ENCODE results near the gene KRTAP24-1. TPM values are rescaled to one million over a fixed set of nuclear protein-coding genes. Genes with fewer than 3 reads are reported as not detected.

Gene KRTAP24-1
- total RNA-seq, 1 donor from 2014 or later = not detected

DNA sequence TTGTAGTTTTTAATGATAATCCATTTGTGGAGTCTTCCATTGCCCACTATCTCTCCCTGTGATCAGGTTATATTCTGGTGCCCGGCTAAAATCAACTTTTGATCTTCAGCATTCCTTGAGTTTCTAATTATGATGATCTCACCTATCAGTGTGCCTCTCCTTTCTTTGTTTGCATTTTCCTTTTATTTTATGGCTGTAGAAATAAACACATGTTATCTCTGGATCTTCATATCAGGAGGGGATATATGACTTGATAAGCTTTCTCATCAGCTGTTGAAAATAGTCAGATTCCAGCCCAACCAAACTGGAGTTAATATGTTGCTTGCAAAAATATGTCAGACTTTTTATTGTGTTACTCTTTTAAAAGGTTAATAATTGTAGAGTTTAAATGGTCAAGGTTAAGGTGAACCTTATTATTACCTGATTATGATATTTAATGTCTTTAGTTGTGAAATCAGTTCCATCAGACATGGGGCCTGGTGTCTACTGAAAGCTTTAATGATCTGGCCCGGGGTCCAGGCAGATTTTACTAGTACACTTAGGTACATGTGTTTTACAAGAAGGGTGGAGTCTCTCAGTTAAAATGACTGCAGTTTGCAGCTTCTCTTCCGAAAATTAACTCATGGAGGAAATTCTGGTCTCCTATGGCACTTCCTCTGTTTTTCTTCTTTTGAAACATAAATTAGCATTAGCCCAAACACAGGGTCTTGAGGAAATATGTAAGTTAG is 12.8 kb downstream of the KRTAP24-1 start:
- Histone ChIP-seq H3K9me3 (no peaks in the 10 kb centered on the region), H3K27me3 (no peaks in the 10 kb centered on the region), H3K4me3 (no peak overlapping the region), H3K27ac (peak overlapping the region; percentile 20), H3K36me3 (no peaks in the 10 kb centered on the region), H3K4me1 (peaks cover 17% of the 10 kb centered on the region)
- intact Hi-C loops (cut with DNase I) = no loop called here
- DNase-seq (ENCODE audit: extremely low spot score in 2 of 2) = no peak
- TF ChIP-seq, protein P1, sequence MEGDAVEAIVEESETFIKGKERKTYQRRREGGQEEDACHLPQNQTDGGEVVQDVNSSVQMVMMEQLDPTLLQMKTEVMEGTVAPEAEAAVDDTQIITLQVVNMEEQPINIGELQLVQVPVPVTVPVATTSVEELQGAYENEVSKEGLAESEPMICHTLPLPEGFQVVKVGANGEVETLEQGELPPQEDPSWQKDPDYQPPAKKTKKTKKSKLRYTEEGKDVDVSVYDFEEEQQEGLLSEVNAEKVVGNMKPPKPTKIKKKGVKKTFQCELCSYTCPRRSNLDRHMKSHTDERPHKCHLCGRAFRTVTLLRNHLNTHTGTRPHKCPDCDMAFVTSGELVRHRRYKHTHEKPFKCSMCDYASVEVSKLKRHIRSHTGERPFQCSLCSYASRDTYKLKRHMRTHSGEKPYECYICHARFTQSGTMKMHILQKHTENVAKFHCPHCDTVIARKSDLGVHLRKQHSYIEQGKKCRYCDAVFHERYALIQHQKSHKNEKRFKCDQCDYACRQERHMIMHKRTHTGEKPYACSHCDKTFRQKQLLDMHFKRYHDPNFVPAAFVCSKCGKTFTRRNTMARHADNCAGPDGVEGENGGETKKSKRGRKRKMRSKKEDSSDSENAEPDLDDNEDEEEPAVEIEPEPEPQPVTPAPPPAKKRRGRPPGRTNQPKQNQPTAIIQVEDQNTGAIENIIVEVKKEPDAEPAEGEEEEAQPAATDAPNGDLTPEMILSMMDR (IDR thresholded peaks at IDR 0.05) = no peak
- TF ChIP-seq POLR2AphosphoS5 (IDR thresholded peaks at IDR 0.05; ENCODE audit: insufficient read depth in 1 of 2, low read depth in 1 of 2) = no peak
- TF ChIP-seq POLR2A (IDR thresholded peaks at IDR 0.05) = no peak

- Histone ChIP-seq H3K27ac (peak overlapping the region; percentile 20), H3K4me1 (peaks cover 17% of the 10 kb centered on the region), H3K4me3 (no peak overlapping the region), H3K9me3 (no peaks in the 10 kb centered on the region), H3K36me3 (no peaks in the 10 kb centered on the region), H3K27me3 (no peaks in the 10 kb centered on the region)
- TF ChIP-seq POLR2A (IDR thresholded peaks at IDR 0.05) = no peak
- TF ChIP-seq, protein P1 (IDR thresholded peaks at IDR 0.05) = no peak
- intact Hi-C loops (cut with DNase I) = no loop called here
- DNase-seq (ENCODE audit: extremely low spot score in 2 of 2) = no peak
Measured at GRCh38 chr21:30268608-30269197, 14.0 kb downstream of the KRTAP24-1 start.

DNA sequence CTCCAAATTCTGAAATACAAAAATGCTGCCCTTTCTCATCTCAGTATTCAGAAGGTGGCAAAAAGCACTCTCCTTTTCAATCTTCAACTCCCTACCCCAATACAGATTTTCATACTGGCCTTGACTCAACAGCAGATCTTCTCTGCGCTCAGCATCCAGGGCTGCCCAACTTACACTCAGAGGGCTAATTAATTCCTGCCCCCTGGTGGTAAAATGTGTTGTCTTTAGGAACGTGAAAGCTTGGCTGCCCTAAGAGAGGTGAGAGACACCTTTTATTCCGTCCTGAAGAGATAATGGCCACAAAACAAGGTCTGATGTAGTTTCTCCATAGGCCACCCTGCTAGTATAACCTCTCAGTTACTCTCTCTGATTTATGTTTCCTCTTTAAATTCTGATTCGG is 25.0 kb downstream of the KRTAP24-1 start:
- Histone ChIP-seq H3K4me1 (no peaks in the 10 kb centered on the region), H3K27me3 (no peaks in the 10 kb centered on the region), H3K27ac (no peak overlapping the region), H3K36me3 (no peaks in the 10 kb centered on the region), H3K4me3 (no peak overlapping the region), H3K9me3 (no peaks in the 10 kb centered on the region)
- no peak for DNase-seq (ENCODE audit: extremely low spot score in 2 of 2)
- intact Hi-C loops (cut with DNase I) = no loop called here
- no peak for TF ChIP-seq POLR2AphosphoS5 (IDR thresholded peaks at IDR 0.05; ENCODE audit: insufficient read depth in 1 of 2, low read depth in 1 of 2)
- TF ChIP-seq POLR2A (IDR thresholded peaks at IDR 0.05) = no peak
- TF ChIP-seq, protein P1 (IDR thresholded peaks at IDR 0.05) = no peak

DNA sequence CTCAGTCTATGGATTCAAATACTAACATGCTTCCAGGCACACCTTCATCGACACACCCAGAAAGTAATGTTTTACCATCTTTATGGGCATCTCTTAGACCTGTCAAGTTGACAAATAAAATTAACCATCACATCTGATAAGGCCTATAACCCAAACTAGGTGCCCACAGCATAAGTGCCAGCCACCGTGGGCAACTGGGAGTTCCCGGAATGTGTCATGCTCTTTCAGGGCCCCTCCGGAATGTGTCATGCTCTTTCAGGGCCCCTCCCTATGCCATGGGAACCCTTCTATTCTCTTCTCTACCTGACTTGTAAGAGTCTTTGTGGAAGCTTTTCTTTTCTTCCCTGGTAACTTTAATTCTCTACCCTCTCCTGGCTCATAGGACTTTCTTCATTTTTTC is 26.6 kb downstream of the KRTAP24-1 start:
- Histone ChIP-seq H3K4me3 (no peak overlapping the region), H3K9me3 (no peaks in the 10 kb centered on the region), H3K27ac (no peak overlapping the region), H3K36me3 (no peaks in the 10 kb centered on the region), H3K27me3 (no peaks in the 10 kb centered on the region), H3K4me1 (no peaks in the 10 kb centered on the region)
- no peak for DNase-seq (ENCODE audit: extremely low spot score in 2 of 2)
- intact Hi-C loops (cut with DNase I) = no loop called here
- no peak for TF ChIP-seq POLR2AphosphoS5 (IDR thresholded peaks at IDR 0.05; ENCODE audit: insufficient read depth in 1 of 2, low read depth in 1 of 2)
- TF ChIP-seq, protein P1 (IDR thresholded peaks at IDR 0.05) = no peak
- no peak for TF ChIP-seq POLR2A (IDR thresholded peaks at IDR 0.05)

GRCh38 chr21:30255679-30256078 is 27.1 kb downstream of the KRTAP24-1 start:
- no peaks in the 10 kb centered on the region for H3K4me1 ChIP-seq
- no peak overlapping the region for H3K27ac ChIP-seq
- TF ChIP-seq, protein P1 (IDR thresholded peaks at IDR 0.05) = no peak
- TF ChIP-seq POLR2AphosphoS5 (IDR thresholded peaks at IDR 0.05; ENCODE audit: insufficient read depth in 1 of 2, low read depth in 1 of 2) (no peak), POLR2A (IDR thresholded peaks at IDR 0.05) (no peak)
- no peaks in the 10 kb centered on the region for H3K36me3 ChIP-seq
- intact Hi-C loops (cut with DNase I) = no loop called here
- H3K4me3 ChIP-seq = no peak overlapping the region
- no peaks in the 10 kb centered on the region for H3K9me3 ChIP-seq
- no peak for DNase-seq (ENCODE audit: extremely low spot score in 2 of 2)
- no peaks in the 10 kb centered on the region for H3K27me3 ChIP-seq

All from vagina (tissue), 2 donors.